ENCODE data around the gene PKP2. TPM values are rescaled to one million over a fixed set of nuclear protein-coding genes. Genes with fewer than 3 reads are reported as not detected.
"Not testable (repeated sequence)": the region's sequence is repeated elsewhere in the genome, so short reads cannot be mapped to it uniquely, and the experiment has no call there.

Gene PKP2
- total and polyA plus RNA-seq, 2 donors from 2014 or later = 4.3 to 7.6 TPM

DNA sequence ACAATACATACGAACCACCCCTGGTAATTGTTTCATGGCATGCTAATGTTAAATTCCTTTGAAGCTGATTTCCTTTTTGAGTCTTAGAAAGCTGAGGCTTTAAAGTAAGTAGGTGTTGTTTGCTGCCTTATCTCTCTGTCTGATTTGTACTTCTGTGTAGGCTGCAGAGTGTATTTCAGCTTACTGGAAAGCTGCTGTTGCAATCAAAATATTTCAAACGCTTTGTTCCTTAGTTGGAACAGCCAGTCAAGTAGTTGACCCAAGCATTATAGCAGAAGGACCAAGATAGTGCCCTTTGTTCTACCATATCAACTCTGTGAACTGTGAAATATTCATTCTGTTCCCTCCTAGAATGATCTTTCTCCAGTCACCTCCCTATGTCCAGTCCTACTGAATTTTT lies 3.1 kb downstream of the PKP2 start:
- H3K4me1 ChIP-seq (ENCODE audit: control insufficient read depth in 2 of 3, insufficient read depth in 2 of 3, low read depth in 1 of 3, low read length in 3 of 3) = peaks cover 0 to 4% (median 2%) of the 10 kb centered on the region in 3 donors
- no peak overlapping the region for H3K4me3 ChIP-seq (ENCODE audit: low read length in 3 of 3)
- TF ChIP-seq, protein P1, sequence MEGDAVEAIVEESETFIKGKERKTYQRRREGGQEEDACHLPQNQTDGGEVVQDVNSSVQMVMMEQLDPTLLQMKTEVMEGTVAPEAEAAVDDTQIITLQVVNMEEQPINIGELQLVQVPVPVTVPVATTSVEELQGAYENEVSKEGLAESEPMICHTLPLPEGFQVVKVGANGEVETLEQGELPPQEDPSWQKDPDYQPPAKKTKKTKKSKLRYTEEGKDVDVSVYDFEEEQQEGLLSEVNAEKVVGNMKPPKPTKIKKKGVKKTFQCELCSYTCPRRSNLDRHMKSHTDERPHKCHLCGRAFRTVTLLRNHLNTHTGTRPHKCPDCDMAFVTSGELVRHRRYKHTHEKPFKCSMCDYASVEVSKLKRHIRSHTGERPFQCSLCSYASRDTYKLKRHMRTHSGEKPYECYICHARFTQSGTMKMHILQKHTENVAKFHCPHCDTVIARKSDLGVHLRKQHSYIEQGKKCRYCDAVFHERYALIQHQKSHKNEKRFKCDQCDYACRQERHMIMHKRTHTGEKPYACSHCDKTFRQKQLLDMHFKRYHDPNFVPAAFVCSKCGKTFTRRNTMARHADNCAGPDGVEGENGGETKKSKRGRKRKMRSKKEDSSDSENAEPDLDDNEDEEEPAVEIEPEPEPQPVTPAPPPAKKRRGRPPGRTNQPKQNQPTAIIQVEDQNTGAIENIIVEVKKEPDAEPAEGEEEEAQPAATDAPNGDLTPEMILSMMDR (IDR thresholded peaks at IDR 0.05; ENCODE audit: borderline replicate concordance, extremely low read depth, insufficient read depth) = no peak
- no peak overlapping the region for H3K9ac ChIP-seq (ENCODE audit: low read length in 3 of 3)
- H3K36me3 ChIP-seq (ENCODE audit: control insufficient read depth in 2 of 3, insufficient read depth in 3 of 3, low read length in 3 of 3) = no peaks in the 10 kb centered on the region
- H3K9me3 ChIP-seq (ENCODE audit: control insufficient read depth in 2 of 3, insufficient read depth in 1 of 3, low read length in 3 of 3) = no peaks in the 10 kb centered on the region
- intact Hi-C loops (cut with DNase I) = no loop called here
- FAIRE-seq (no peak), DNase-seq (peak in 2 of 5 donors; percentile 26 to 42)
- no peaks in the 10 kb centered on the region for H3K27me3 ChIP-seq (ENCODE audit: control insufficient read depth, insufficient read depth, low read length)
- no peak overlapping the region for H3K27ac ChIP-seq (ENCODE audit: low read depth in 2 of 2, low read length in 2 of 2)

DNA sequence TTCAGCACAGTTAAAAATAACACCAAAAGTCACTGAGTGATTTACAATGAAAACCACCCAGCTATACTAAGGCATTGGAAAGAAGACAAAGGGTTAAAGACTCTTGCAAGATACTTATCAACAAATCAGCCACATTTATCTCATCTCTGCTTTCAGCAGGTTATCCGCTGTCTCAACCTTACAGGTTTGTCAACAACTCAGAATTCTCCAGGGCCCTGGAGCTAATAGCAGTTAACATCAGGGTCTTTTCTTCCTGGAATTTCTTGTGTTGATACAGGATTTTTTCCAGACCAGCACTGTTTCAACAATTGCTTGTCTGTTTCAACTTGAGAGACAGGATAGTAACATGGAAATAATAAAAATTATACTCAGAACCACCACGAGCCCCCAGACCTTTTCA lies 3.5 kb downstream of the PKP2 start:
- Histone ChIP-seq H3K9me3 (ENCODE audit: control insufficient read depth in 2 of 3, insufficient read depth in 1 of 3, low read length in 3 of 3) (no peaks in the 10 kb centered on the region), H3K4me1 (ENCODE audit: control insufficient read depth in 2 of 3, insufficient read depth in 2 of 3, low read depth in 1 of 3, low read length in 3 of 3) (peaks cover 0 to 4% (median 2%) of the 10 kb centered on the region in 3 donors), H3K27ac (ENCODE audit: low read depth in 2 of 2, low read length in 2 of 2) (no peak overlapping the region), H3K4me3 (ENCODE audit: low read length in 3 of 3) (no peak overlapping the region), H3K9ac (ENCODE audit: low read length in 3 of 3) (no peak overlapping the region), H3K36me3 (ENCODE audit: control insufficient read depth in 2 of 3, insufficient read depth in 3 of 3, low read length in 3 of 3) (no peaks in the 10 kb centered on the region), H3K27me3 (ENCODE audit: control insufficient read depth, insufficient read depth, low read length) (no peaks in the 10 kb centered on the region)
- intact Hi-C loops (cut with DNase I) = no loop called here
- FAIRE-seq (no peak), DNase-seq (peak in 2 of 5 donors; percentile 42 to 55)
- TF ChIP-seq, protein P1 (IDR thresholded peaks at IDR 0.05; ENCODE audit: borderline replicate concordance, extremely low read depth, insufficient read depth) = no peak

DNA sequence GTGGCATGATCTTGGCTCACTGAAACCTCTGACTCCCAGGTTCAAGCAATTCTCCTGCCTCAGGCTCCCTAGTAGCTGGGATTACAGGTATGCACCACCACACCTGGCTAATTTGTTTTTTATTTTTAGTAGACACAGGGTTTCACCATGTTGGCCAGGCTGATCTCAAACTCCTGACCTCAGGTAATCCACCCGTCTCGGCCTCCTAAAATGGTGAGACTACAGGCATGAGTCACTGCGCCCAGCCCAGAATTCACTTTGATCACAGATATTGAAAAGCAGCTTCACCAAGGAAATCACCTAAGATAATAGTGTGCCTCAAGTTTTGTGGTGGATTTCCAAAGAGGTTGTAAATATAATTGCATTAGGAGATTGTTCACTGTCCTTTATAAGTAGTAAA lies 4.2 kb downstream of the PKP2 start:
- H3K27ac ChIP-seq (ENCODE audit: low read depth in 2 of 2, low read length in 2 of 2); intact Hi-C loops (cut with DNase I); DNase-seq; H3K4me3 ChIP-seq (ENCODE audit: low read length in 3 of 3); H3K36me3 ChIP-seq (ENCODE audit: control insufficient read depth in 2 of 3, insufficient read depth in 3 of 3, low read length in 3 of 3); H3K4me1 ChIP-seq (ENCODE audit: control insufficient read depth in 2 of 3, insufficient read depth in 2 of 3, low read depth in 1 of 3, low read length in 3 of 3); H3K9me3 ChIP-seq (ENCODE audit: control insufficient read depth in 2 of 3, insufficient read depth in 1 of 3, low read length in 3 of 3); H3K27me3 ChIP-seq (ENCODE audit: control insufficient read depth, insufficient read depth, low read length); H3K9ac ChIP-seq (ENCODE audit: low read length in 3 of 3); FAIRE-seq: not testable (repeated sequence)

DNA sequence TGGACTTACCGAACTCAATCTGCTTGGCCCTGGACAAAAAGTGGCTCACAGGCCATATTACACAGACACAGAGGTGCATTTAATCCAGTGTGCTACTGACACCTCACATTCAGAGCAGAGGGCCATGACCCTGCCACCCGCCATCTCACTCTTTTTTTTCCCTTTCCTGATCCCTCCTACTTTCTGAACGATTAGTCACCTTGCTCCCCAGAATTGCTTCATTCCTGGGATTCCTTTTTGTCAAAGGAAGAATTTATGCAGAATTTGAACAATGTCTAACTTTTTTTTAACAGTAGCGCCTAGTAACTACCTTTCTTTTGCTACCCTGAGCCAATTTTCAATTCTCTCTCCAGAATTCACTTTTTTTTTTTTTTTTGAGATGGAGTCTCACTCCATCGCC lies 4.6 kb downstream of the PKP2 start:
- intact Hi-C loops (cut with DNase I) = no loop called here
- H3K36me3 ChIP-seq (ENCODE audit: control insufficient read depth in 2 of 3, insufficient read depth in 3 of 3, low read length in 3 of 3) = no peaks in the 10 kb centered on the region
- TF ChIP-seq, protein P1 (IDR thresholded peaks at IDR 0.05; ENCODE audit: borderline replicate concordance, extremely low read depth, insufficient read depth) = no peak
- H3K9ac ChIP-seq (ENCODE audit: low read length in 3 of 3) = no peak overlapping the region
- DNase-seq (peak in 2 of 5 donors; percentile 29 to 32), FAIRE-seq (no peak)
- H3K27ac ChIP-seq (ENCODE audit: low read depth in 2 of 2, low read length in 2 of 2) = no peak overlapping the region
- H3K27me3 ChIP-seq (ENCODE audit: control insufficient read depth, insufficient read depth, low read length) = no peaks in the 10 kb centered on the region
- no peak overlapping the region for H3K4me3 ChIP-seq (ENCODE audit: low read length in 3 of 3)
- no peaks in the 10 kb centered on the region for H3K9me3 ChIP-seq (ENCODE audit: control insufficient read depth in 2 of 3, insufficient read depth in 1 of 3, low read length in 3 of 3)
- peaks cover 0 to 2% (median 0%) of the 10 kb centered on the region in 3 donors for H3K4me1 ChIP-seq (ENCODE audit: control insufficient read depth in 2 of 3, insufficient read depth in 2 of 3, low read depth in 1 of 3, low read length in 3 of 3)
